Karpas-422 (cell line): ENCODE data around the gene RUSC1. TPM values are rescaled to one million over a fixed set of nuclear protein-coding genes. Genes with fewer than 3 reads are reported as not detected.

Experiments
- DNase-seq: peaks from one replicate; pipeline ENCODE4 v3.0.0-alpha.2; 2015
- H2AFZ ChIP-seq: fragments of 200-600 bp; sonication (generic); 2 replicates; pipeline ENCODE4 v1.6.1; 2014; ENCODE audit warnings: antibody characterized with exemption, low read length, mixed read lengths
- H3K27ac ChIP-seq: fragments of 200-600 bp; sonication (generic); 2 replicates; pipeline ENCODE4 v1.5.1; 2014; ENCODE audit warnings: mild to moderate bottlenecking, low read length, moderate library complexity
- H3K27me3 ChIP-seq: fragments of 200-600 bp; sonication (generic); 2 replicates; pipeline ENCODE4 v1.6.1; 2014; ENCODE audit warnings: low read length, mixed read lengths
- H3K36me3 ChIP-seq: fragments of 200-600 bp; sonication (generic); 2 replicates; pipeline ENCODE4 v1.6.1; 2014; ENCODE audit warnings: low read length, mixed read lengths; ENCODE audit not compliant: insufficient read depth
- H3K4me1 ChIP-seq: fragments of 200-600 bp; sonication (generic); 2 replicates; pipeline ENCODE4 v1.6.1; 2014; ENCODE audit warnings: mild to moderate bottlenecking, low read length, mixed read lengths
- H3K4me2 ChIP-seq: fragments of 200-600 bp; sonication (generic); 2 replicates; pipeline ENCODE4 v1.6.1; 2014; ENCODE audit warnings: low read length, low read depth, mild to moderate bottlenecking; ENCODE audit not compliant: poor library complexity, severe bottlenecking
- H3K4me3 ChIP-seq: fragments of 200-600 bp; sonication (generic); 2 replicates; pipeline ENCODE4 v1.5.1; 2014; ENCODE audit warnings: mild to moderate bottlenecking, antibody characterized with exemption, low read length, mixed read lengths
- H3K79me2 ChIP-seq: fragments of 200-600 bp; sonication (generic); 2 replicates; pipeline ENCODE4 v1.6.1; 2014; ENCODE audit warnings: mild to moderate bottlenecking, low read length, mixed read lengths
- H3K9ac ChIP-seq: fragments of 200-600 bp; sonication (generic); 2 replicates; pipeline ENCODE4 v1.6.0; 2014; ENCODE audit warnings: low read length
- H3K9me2 ChIP-seq: fragments of 200-600 bp; sonication (generic), shearing (Covaris generic); replicated peaks from 2 replicates; pipeline ENCODE4 v1.6.0; 2014; ENCODE audit warnings: mild to moderate bottlenecking, low read length, moderate library complexity; ENCODE audit not compliant: insufficient read depth
- H3K9me3 ChIP-seq: fragments of 300-700, 200-600 bp; sonication (generic); 2 replicates; pipeline ENCODE4 v1.6.1; 2014; ENCODE audit warnings: low read length, mixed read lengths
- H4K20me1 ChIP-seq: fragments of 200-600 bp; sonication (generic); 2 replicates; pipeline ENCODE4 v1.6.1; 2014; ENCODE audit warnings: mild to moderate bottlenecking, antibody characterized with exemption, low read length, low read depth; ENCODE audit not compliant: insufficient read depth
- total RNA-seq: library from RNA; depleted of rRNA; stranded (reverse); fragments of >200 nt; shearing (Covaris generic); gene quantifications from 2 replicates; pipeline ENCODE4 v1.2.3, GENCODE V29; 2014; ENCODE audit warnings: low replicate concordance; rRNA removed

Gene RUSC1
- 8.3 and 9.2 TPM in 2 replicates for total RNA-seq

GRCh38 chr1:155320661-155321617 is at the start of gene RUSC1:
TSS of gene RUSC1 (plus strand) at chr1:155320894. CDS start at chr1:155321774, 880 bp downstream.
- Histone ChIP-seq H3K9me2 (no peaks in the 10 kb centered on the region), H3K4me3 (peak within 1 kb of the TSS; percentile 96; the same call in 1 of the 2 replicates), H3K4me1 (peaks cover 40% of the 10 kb centered on the region), H3K36me3 (peaks cover 25% of the 10 kb centered on the region; the same call in 1 of the 2 replicates), H3K27ac (no peak within 1 kb of the TSS), H3K27me3 (no peaks in the 10 kb centered on the region), H3K9ac (peak within 1 kb of the TSS; percentile 99), H3K9me3 (no peaks in the 10 kb centered on the region), H4K20me1 (no peaks in the 10 kb centered on the region), H3K79me2 (no peaks in the 10 kb centered on the region), H2AFZ (no peak within 1 kb of the TSS), H3K4me2 (peak within 1 kb of the TSS; percentile 98)
- peak; percentile 73 for DNase-seq

GRCh38 chr1:155272466-155273342 is 48.0 kb upstream of the RUSC1 start:
- H3K9ac ChIP-seq, result peak overlapping the region; percentile 76
- H4K20me1 ChIP-seq, result peaks cover 8% of the 10 kb centered on the region; the same call in 1 of the 2 replicates
- no peaks in the 10 kb centered on the region for H3K9me3 ChIP-seq
- DNase-seq, result peak; percentile 82
- H3K4me2 ChIP-seq, result peak overlapping the region; percentile 77
- H3K9me2 ChIP-seq, result no peaks in the 10 kb centered on the region
- no peaks in the 10 kb centered on the region for H3K27me3 ChIP-seq
- H3K27ac ChIP-seq, result peak overlapping the region; percentile 78
- peaks cover 29% of the 10 kb centered on the region for H3K36me3 ChIP-seq
- H3K4me1 ChIP-seq, result peaks cover 21% of the 10 kb centered on the region
- no peak overlapping the region for H2AFZ ChIP-seq
- H3K4me3 ChIP-seq, result peak overlapping the region; percentile 72
- H3K79me2 ChIP-seq, result peaks cover 32% of the 10 kb centered on the region

GRCh38 chr1:155273343-155274245 is 47.1 kb upstream of the RUSC1 start, which contains the start of gene CLK2:
TSS of gene CLK2 (minus strand) at chr1:155273504. CDS start at chr1:155270977, 2,527 bp downstream.
- no peaks in the 10 kb centered on the region for H3K27me3 ChIP-seq
- peak; percentile 99 for DNase-seq
- H3K27ac ChIP-seq, result peak within 1 kb of the TSS; percentile 78
- peaks cover 32% of the 10 kb centered on the region for H3K79me2 ChIP-seq
- H4K20me1 ChIP-seq, result peaks cover 8% of the 10 kb centered on the region; the same call in 1 of the 2 replicates
- no peaks in the 10 kb centered on the region for H3K9me3 ChIP-seq
- H3K4me2 ChIP-seq, result peak within 1 kb of the TSS; percentile 77
- peak within 1 kb of the TSS; percentile 72 for H3K4me3 ChIP-seq
- peak within 1 kb of the TSS; percentile 76 for H3K9ac ChIP-seq
- peaks cover 29% of the 10 kb centered on the region for H3K4me1 ChIP-seq
- H2AFZ ChIP-seq, result 0 out of 2 replicates have a peak within 1 kb of the TSS, but pooled peaks have one; percentile 51
- no peaks in the 10 kb centered on the region for H3K9me2 ChIP-seq
- H3K36me3 ChIP-seq, result peaks cover 21% of the 10 kb centered on the region

- no peaks in the 10 kb centered on the region for H3K9me3 ChIP-seq
- no peak within 1 kb of the TSS for H3K27ac ChIP-seq
- H4K20me1 ChIP-seq, result peaks cover 2% of the 10 kb centered on the region; the same call in 1 of the 2 replicates
- H3K9ac ChIP-seq, result peak within 1 kb of the TSS; percentile 76
- peaks cover 29% of the 10 kb centered on the region for H3K4me1 ChIP-seq
- peaks cover 15% of the 10 kb centered on the region for H3K79me2 ChIP-seq
- peak within 1 kb of the TSS; percentile 91 for H3K4me2 ChIP-seq
- peak; percentile 98 for DNase-seq
- peak within 1 kb of the TSS; percentile 72; the same call in 1 of the 2 replicates for H2AFZ ChIP-seq
- H3K4me3 ChIP-seq, result peak within 1 kb of the TSS; percentile 76
- H3K36me3 ChIP-seq, result no peaks in the 10 kb centered on the region
- no peaks in the 10 kb centered on the region for H3K9me2 ChIP-seq
- no peaks in the 10 kb centered on the region for H3K27me3 ChIP-seq
These were observed 43.4 kb upstream of the RUSC1 start, which contains the start of gene HCN3 for GRCh38 chr1:155277070-155277901. TSS of gene HCN3 (plus strand) at chr1:155277463. CDS start at chr1:155277591, 128 bp downstream.

GRCh38 chr1:155277902-155278688 is 42.6 kb upstream of the RUSC1 start:
- peak overlapping the region; percentile 76 for H3K4me3 ChIP-seq

GRCh38 chr1:155278689-155279160 is 42.0 kb upstream of the RUSC1 start:
- Histone ChIP-seq H3K27me3 (no peaks in the 10 kb centered on the region), H3K36me3 (no peaks in the 10 kb centered on the region), H4K20me1 (no peaks in the 10 kb centered on the region), H3K9me3 (no peaks in the 10 kb centered on the region), H3K9me2 (no peaks in the 10 kb centered on the region), H3K4me2 (peak overlapping the region; percentile 91), H2AFZ (no peak overlapping the region), H3K9ac (peak overlapping the region; percentile 76; the same call in 1 of the 2 replicates), H3K27ac (no peak overlapping the region), H3K4me1 (peaks cover 30% of the 10 kb centered on the region), H3K79me2 (peaks cover 2% of the 10 kb centered on the region; the same call in 1 of the 2 replicates), H3K4me3 (peak overlapping the region; percentile 76; the same call in 1 of the 2 replicates)
- no peak for DNase-seq

More at GRCh38 chr1:155277902-155278688, 42.6 kb upstream of the RUSC1 start:
- H3K9me2 ChIP-seq, result no peaks in the 10 kb centered on the region
- peak overlapping the region; percentile 76 for H3K9ac ChIP-seq
- no peaks in the 10 kb centered on the region for H3K27me3 ChIP-seq
- peak overlapping the region; percentile 91 for H3K4me2 ChIP-seq
- DNase-seq, result peak; percentile 83
- H3K4me1 ChIP-seq, result peaks cover 29% of the 10 kb centered on the region
- no peaks in the 10 kb centered on the region for H4K20me1 ChIP-seq
- H3K79me2 ChIP-seq, result peaks cover 7% of the 10 kb centered on the region
- no peaks in the 10 kb centered on the region for H3K36me3 ChIP-seq
- H3K9me3 ChIP-seq, result no peaks in the 10 kb centered on the region
- H2AFZ ChIP-seq, result 0 out of 2 replicates have a peak overlapping the region, but pooled peaks have one; percentile 72
- H3K27ac ChIP-seq, result no peak overlapping the region
